K562 (cell line): ENCODE measurements around the gene MTPN. TPM values are rescaled to one million over a fixed set of nuclear protein-coding genes. Genes with fewer than 3 reads are reported as not detected.
A peak's percentile ranks its signal among the peaks of the same experiment; 100 is the strongest.

Experiments
- ARHGAP35 ChIP-seq: fragments of 450-650 bp; IDR thresholded peaks from 2 replicates; pipeline ENCODE4 v1.6.1; 2018; ENCODE audit not compliant: partially characterized antibody
- BACH1 ChIP-seq: fragments of 200-800 bp; sonication (Bioruptor generic); IDR thresholded peaks from 2 replicates; pipeline ENCODE4 v1.6.1; 2016; ENCODE audit warnings: missing genetic modification characterization, missing compliant biosample characterization
- FOXA3 ChIP-seq, 2 experiments: fragments of 450-650 bp in 1 of 2; sonication (generic) in 1 of 2; formaldehyde crosslinking; IDR thresholded peaks in 1 of 2; conservative IDR thresholded peaks in 1 of 2; 2 replicates each; pipeline versions ENCODE4 v1.4.0 to v1.8.0; 2020 to 2022; ENCODE audit warnings: mild to moderate bottlenecking in 2 of 2, missing genetic modification reagents in 1 of 2
- MBD1 ChIP-seq: fragments of 250-450 bp; sonication (Bioruptor Pico); IDR thresholded peaks from 2 replicates; pipeline ENCODE4 v1.8.0; 2022; ENCODE audit warnings: inconsistent platforms
- MCM3 ChIP-seq: fragments of 450-650 bp; IDR thresholded peaks from 2 replicates; pipeline ENCODE4 v1.6.1; 2016
- MTA2 ChIP-seq: fragments of 450-650 bp; IDR thresholded peaks from 2 replicates; pipeline ENCODE4 v1.6.1; 2016; ENCODE audit warnings: low read depth
- NCOR1 ChIP-seq: fragments of 450-650 bp; IDR thresholded peaks from 2 replicates; pipeline ENCODE4 v1.6.1; 2016; ENCODE audit warnings: mild to moderate bottlenecking, moderate library complexity
- NR2C2 ChIP-seq, 2 experiments: fragments of 200-800 bp in 1 of 2; sonication (Bioruptor generic) in 1 of 2; sonication (generic) in 1 of 2; formaldehyde crosslinking in 1 of 2; IDR thresholded peaks; 2 replicates each; pipeline versions ENCODE4 v1.6.1 to v1.8.0; 2016 to 2022; ENCODE audit warnings: mild to moderate bottlenecking in 1 of 2, missing compliant biosample characterization in 1 of 2, missing genetic modification characterization in 1 of 2, missing genetic modification reagents in 1 of 2
- PHF8 ChIP-seq: fragments of 200-600 bp; sonication (generic); IDR thresholded peaks from 2 replicates; pipeline ENCODE4 v1.6.1; 2012; ENCODE audit warnings: mixed run types, mild to moderate bottlenecking, inconsistent platforms, low read length, moderate library complexity, borderline replicate concordance
- PRDM10 ChIP-seq: fragments of 450-650 bp; IDR thresholded peaks from 2 replicates; pipeline ENCODE4 v1.6.1; 2018; ENCODE audit not compliant: partially characterized antibody
- SMARCC2 ChIP-seq: fragments of 450-650 bp; IDR thresholded peaks from 2 replicates; pipeline ENCODE4 v1.6.1; 2017; ENCODE audit warnings: antibody characterized with exemption, moderate library complexity, mild to moderate bottlenecking, low read depth
- TRIM28 ChIP-seq: fragments of 450-650 bp; IDR thresholded peaks from 2 replicates; pipeline ENCODE4 v1.6.1; 2017
- ZBTB12 ChIP-seq: fragments of 250-450 bp; sonication (Bioruptor Pico); IDR thresholded peaks from 2 replicates; pipeline ENCODE4 v1.4.0; 2020
- ZFP36 ChIP-seq: fragments of 150-350 bp; IDR thresholded peaks from 2 replicates; pipeline ENCODE4 v1.6.1; 2018; ENCODE audit warnings: low read length, low read depth; ENCODE audit not compliant: partially characterized antibody
- ZNF57 ChIP-seq: fragments of 450-650 bp; formaldehyde crosslinking; IDR thresholded peaks from 2 replicates; pipeline ENCODE4 v1.4.0; 2020; ENCODE audit warnings: mild to moderate bottlenecking, moderate library complexity
- polyA plus RNA-seq, 8 experiments: library from polyadenylated mRNA; depleted of rRNA in 4 of 8; stranded (reverse) in 5 of 8; unstranded in 3 of 8; fragments of >200 nt; fragmentation: Nextera tagmentation in 2 of 8; fragmentation: Illumina TruSeq in 1 of 8; extraction: Ambion mirVana in 2 of 8; extraction: Trizol in 1 of 8; gene quantifications; 2 replicates each; pipeline versions ENCODE4 v1.2.1 to v1.2.3, GENCODE V29; 2011 to 2014; ENCODE audit warnings: inconsistent platforms in 1 of 8, missing spikeins in 1 of 8
- total RNA-seq, 7 experiments: library from RNA; depleted of rRNA in 6 of 7; stranded (reverse); fragments of >200 nt in 6 of 7; fragmentation: Illumina TruSeq in 2 of 7; extraction: Trizol in 2 of 7; gene quantifications; 2 replicates each; pipeline versions ENCODE4 v1.2.1 to v1.2.3, GENCODE V29; 2011 to 2021; ENCODE audit warnings: low replicate concordance in 1 of 7
- TF ChIP-seq, protein P1 (sequence below): sonication (generic); formaldehyde crosslinking; IDR thresholded peaks from 2 replicates; pipeline ENCODE4 v1.8.0; 2023; ENCODE audit warnings: mild to moderate bottlenecking, missing genetic modification reagents
- TF ChIP-seq, protein P2 (sequence below): fragments of 450-650 bp; IDR thresholded peaks from 2 replicates; pipeline ENCODE4 v1.6.1; 2016; ENCODE audit warnings: missing biosample characterization, missing genetic modification characterization
- TF ChIP-seq, protein P3 (sequence below), 2 experiments: fragments of 450-650 bp; IDR thresholded peaks; 2 replicates each; pipeline ENCODE4 v1.6.1; 2016

The MTPN gene
- total and polyA plus RNA-seq, 9 of the 15 experiments (the other 6 are each of a cell fraction or from before 2014, with no cell fraction given) = 68.5 to 261 (median 156) TPM

DNA sequence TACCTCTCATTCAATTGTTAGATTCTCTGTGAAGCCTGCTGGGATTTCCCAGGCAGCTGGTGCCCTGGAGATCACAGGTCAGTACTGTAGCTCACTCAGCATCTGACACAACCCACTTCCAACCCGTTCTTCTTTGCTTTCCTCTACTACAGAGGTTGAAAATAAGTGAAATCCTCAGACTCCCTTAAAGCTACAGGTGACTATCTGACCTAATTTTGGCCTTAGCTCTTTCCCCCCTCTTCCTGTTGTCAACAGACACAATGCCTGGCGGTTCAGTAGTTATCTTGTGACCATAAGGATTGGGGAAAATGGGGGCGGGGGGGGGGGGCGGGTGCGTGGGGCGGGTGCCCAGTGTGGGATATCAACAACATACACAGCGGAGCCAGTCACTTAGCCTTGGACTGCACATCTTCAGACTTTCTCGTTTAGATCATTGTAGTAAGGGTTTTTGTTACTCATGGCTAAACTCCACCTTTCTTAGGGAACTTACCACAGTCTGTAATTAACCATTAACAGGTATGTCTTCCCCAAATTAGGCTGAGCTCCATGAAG lies 37.8 kb downstream of the MTPN start (continued):
- TF ChIP-seq, protein P1, sequence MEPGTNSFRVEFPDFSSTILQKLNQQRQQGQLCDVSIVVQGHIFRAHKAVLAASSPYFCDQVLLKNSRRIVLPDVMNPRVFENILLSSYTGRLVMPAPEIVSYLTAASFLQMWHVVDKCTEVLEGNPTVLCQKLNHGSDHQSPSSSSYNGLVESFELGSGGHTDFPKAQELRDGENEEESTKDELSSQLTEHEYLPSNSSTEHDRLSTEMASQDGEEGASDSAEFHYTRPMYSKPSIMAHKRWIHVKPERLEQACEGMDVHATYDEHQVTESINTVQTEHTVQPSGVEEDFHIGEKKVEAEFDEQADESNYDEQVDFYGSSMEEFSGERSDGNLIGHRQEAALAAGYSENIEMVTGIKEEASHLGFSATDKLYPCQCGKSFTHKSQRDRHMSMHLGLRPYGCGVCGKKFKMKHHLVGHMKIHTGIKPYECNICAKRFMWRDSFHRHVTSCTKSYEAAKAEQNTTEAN (CRISPR knock-in tag) = no peak
- no peak for TF ChIP-seq ARHGAP35
- TF ChIP-seq PRDM10 = peak; percentile 17
- TF ChIP-seq TRIM28 = no peak
- TF ChIP-seq BACH1 (tag) = no peak; the same call in 1 of the 2 replicates
- TF ChIP-seq MCM3 = no peak
- TF ChIP-seq, protein P2, sequence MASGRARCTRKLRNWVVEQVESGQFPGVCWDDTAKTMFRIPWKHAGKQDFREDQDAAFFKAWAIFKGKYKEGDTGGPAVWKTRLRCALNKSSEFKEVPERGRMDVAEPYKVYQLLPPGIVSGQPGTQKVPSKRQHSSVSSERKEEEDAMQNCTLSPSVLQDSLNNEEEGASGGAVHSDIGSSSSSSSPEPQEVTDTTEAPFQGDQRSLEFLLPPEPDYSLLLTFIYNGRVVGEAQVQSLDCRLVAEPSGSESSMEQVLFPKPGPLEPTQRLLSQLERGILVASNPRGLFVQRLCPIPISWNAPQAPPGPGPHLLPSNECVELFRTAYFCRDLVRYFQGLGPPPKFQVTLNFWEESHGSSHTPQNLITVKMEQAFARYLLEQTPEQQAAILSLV (tag) = no peak
- TF ChIP-seq, protein P3, sequence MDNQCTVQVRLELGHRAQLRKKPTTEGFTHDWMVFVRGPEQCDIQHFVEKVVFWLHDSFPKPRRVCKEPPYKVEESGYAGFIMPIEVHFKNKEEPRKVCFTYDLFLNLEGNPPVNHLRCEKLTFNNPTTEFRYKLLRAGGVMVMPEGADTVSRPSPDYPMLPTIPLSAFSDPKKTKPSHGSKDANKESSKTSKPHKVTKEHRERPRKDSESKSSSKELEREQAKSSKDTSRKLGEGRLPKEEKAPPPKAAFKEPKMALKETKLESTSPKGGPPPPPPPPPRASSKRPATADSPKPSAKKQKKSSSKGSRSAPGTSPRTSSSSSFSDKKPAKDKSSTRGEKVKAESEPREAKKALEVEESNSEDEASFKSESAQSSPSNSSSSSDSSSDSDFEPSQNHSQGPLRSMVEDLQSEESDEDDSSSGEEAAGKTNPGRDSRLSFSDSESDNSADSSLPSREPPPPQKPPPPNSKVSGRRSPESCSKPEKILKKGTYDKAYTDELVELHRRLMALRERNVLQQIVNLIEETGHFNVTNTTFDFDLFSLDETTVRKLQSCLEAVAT (IDR thresholded peaks at IDR 0.05) = no peak
- no peak for TF ChIP-seq FOXA3 (CRISPR knock-in tag; conservative IDR thresholded peaks at IDR 0.05 in 1 of 2, IDR thresholded peaks at IDR 0.05 in 1 of 2)
- TF ChIP-seq ZNF57 (CRISPR knock-in tag) = no peak
- TF ChIP-seq ZBTB12 (CRISPR knock-in tag) = no peak
- TF ChIP-seq NR2C2 (CRISPR knock-in tag; IDR thresholded peaks at IDR 0.05) = no peak
- TF ChIP-seq NR2C2 (tag; IDR thresholded peaks at IDR 0.05) = peak; percentile 18; the same call in 1 of the 2 replicates
- TF ChIP-seq MTA2 = no peak
- no peak for TF ChIP-seq SMARCC2
- peak; percentile 69 for TF ChIP-seq NCOR1
- no peak for TF ChIP-seq PHF8
- TF ChIP-seq ZFP36 = no peak
- no peak for TF ChIP-seq MBD1 (CRISPR knock-in tag)
